ENCODE measurements around the gene WDR35.

Gene WDR35

DNA sequence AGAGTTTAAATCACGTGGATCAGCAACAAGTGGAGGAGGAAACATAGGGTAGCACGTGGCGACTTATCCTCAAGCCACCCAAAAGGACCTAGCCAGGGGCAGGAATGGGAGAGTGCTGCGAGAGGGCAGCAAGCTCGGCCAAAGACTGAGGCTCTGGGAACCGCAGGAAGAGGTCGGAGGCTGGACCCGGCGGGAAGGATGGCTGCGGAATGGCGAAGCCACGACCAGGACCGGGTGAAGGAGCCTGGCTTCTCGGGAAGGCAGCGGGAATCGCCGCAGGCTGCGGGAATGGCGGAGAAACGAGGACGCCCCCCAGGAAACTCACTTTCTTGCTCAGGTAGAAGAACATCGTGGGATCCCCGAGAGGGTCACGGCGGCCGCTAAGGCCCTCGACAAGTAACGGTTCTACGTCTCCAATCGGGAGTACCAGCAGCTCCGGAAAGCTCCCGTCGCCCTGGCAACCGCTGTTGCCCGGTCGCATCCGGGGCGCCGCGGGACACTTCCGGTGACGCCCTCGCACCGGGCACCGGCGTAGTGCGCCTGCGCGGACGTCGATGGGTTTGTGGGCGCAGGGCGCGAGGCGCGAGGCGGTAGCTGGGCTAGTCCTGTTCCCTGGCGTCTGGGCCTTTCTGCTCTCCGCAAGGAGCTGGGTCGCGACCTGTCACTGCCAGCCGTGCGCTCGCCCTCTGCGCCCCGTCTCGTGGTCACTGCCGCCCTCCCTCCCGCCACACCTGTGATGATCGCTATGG lies at the start of gene WDR35:
WDR35 (minus strand) TSS at position 439 of the 749 bp plus-strand sequence; CDS start at position 349, 90 bp downstream.
- ATAC-seq, result peak; percentile 92 to 94

GRCh38 chr2:20037660-20038059 lies 47.8 kb upstream of the WDR35 start:
- ATAC-seq, result no peak

- no peak for ATAC-seq
Observed at GRCh38 chr2:20035955-20036666, 46.2 kb upstream of the WDR35 start.

GRCh38 chr2:20034821-20035220 lies 44.9 kb upstream of the WDR35 start:
- no peak for ATAC-seq

- no peak for ATAC-seq
Observed at GRCh38 chr2:20034218-20034617, 44.3 kb upstream of the WDR35 start.

DNA sequence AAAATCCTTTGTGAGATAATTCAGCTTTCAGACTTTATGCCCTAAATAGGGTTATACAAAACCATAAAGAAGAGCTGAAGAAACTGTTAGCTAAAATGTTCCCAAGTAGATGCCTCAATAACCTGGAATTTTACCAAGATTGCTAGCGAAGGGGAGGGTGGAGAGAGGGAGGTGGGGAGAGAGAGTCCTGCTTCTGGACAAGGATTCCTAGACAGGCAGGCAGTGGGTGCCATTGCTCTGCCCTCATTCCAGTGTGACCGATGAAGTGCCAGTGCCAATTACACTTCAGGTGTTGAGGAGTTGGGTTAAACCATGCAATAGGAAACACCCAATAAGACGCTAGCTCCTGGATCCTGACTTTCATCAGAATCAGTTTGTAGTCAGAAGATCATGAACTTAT lies 43.4 kb upstream of the WDR35 start:
- no peak for ATAC-seq

- no peak for ATAC-seq
Observed at GRCh38 chr2:20030224-20030623, 40.3 kb upstream of the WDR35 start.

DNA sequence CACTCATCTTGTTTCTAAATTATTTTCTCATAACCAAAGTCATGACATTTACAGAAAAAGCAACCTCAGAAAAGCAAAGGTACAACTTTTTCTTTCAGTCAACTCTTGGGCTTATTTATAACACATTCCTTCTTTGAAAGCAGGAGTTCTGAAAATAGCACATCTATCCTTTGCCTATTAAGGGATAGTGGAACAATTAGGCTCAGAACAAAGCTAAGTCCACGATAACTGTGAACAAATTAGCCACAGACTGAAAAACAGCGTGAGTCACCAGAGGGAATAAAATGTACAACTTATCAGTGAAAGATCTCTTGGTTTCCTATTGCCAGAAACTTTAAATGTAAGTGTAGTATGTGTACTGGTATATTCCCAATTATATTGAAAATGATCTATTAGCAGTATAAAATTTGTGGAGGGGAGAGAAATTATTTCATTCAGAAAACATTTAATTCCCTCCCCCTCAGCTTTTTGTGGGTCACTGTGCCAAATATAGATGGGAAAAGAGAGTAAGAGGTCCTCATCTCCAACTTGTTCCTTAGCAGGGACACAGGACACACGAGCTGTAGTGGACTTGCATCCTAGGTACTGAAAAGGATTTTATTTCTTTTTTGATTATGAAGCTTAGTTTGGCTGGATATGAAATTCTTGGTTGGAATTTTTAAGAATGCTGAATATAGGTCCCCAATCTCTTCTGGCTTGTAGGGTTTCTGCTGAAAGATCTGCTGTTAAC lies 38.0 kb upstream of the WDR35 start:
- no peak for ATAC-seq

GRCh38 chr2:20027260-20027677 lies 37.4 kb upstream of the WDR35 start:
- no peak for ATAC-seq

GRCh38 chr2:20025065-20025786 lies 35.3 kb upstream of the WDR35 start:
- no peak for ATAC-seq

- no peak for ATAC-seq
Observed at GRCh38 chr2:20023688-20024087, 33.8 kb upstream of the WDR35 start.

- ATAC-seq, result no peak
Observed at GRCh38 chr2:20021405-20022009, 31.6 kb upstream of the WDR35 start.

- ATAC-seq, result no peak
Observed at GRCh38 chr2:20019747-20020146, 29.8 kb upstream of the WDR35 start.

DNA sequence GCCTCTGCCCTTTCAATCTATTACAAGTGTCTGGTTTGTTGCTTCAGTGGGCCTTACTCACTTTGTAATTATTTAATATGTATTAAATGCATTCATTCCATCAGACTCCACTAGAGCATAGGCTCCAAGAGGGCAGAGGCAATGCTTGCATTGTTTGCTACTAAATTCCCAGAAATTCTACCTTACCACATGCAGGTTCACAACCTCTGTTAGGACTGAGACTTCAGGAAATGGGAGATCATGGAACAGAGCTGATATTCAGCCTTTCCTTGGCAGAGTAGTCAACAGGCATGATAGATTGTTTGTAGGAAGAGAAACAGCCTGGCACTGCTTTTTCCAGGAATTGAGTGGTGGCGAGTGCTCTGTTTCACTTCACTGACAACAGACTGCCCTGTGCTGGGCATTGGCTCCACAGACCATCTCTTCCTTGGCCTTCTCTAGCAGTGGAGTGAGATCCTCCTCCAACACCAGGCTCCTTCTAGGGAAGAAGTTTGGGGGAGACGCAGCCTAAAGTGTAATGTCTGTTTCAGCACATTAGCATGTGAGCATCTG lies 28.8 kb upstream of the WDR35 start:
- ATAC-seq, result no peak

DNA sequence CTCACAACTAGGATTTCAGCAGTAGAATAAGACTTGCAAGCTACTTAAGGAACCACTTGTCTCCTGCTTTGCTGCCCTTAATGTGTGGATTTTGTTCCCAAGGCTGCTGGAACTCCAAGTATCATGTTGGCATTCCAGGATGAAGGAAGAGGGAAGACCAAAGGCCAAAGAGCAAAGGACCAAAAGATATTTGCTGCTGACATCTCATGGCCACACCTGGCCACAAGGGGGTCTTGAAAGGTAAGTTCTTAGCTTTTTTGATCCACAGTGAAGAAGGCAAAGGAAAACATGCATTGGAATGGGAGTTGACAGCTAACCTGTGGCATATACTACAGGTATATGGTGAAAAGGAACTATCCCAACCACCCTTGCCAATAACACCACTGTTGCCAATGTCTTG lies 26.4 kb upstream of the WDR35 start:
- ATAC-seq, result no peak

GRCh38 chr2:20015482-20016083 lies 25.7 kb upstream of the WDR35 start:
- no peak for ATAC-seq

- no peak for ATAC-seq
Observed at GRCh38 chr2:20013126-20013849, 23.4 kb upstream of the WDR35 start.

GRCh38 chr2:20012282-20013125 lies 22.6 kb upstream of the WDR35 start, which contains the start of gene MATN3:
MATN3 (minus strand) TSS chr2:20012668; CDS start chr2:20012631, 37 bp downstream.
- ATAC-seq, result peak; percentile 38 to 41

DNA sequence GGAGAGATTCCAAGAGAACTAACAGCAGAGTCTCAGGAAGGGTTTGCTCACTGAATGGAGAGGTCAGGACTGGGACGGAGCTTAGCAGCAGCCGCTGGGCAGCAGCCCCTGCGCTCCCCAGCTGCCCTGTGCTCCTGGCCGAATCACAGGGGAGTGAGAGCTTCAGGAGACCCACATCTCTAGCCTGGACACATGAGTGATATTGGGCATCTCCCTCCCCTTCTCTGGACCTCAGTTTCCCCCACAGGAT lies 22.1 kb upstream of the WDR35 start:
- ATAC-seq, result no peak

Measured in activated CD4-positive, CD25-positive, alpha-beta regulatory T cell treated with anti-CD3 and anti-CD28 coated beads, Interleukin-2, amount 50 U/mL, for 24 hours (primary cell).